ENCODE measurements around the gene ABRACL. TPM values are rescaled to one million over a fixed set of nuclear protein-coding genes. Genes with fewer than 3 reads are reported as not detected.
A peak's percentile ranks its signal among the peaks of the same experiment; 100 is the strongest.
"Not testable (repeated sequence)": the region's sequence is repeated elsewhere in the genome, so short reads cannot be mapped to it uniquely, and the experiment has no call there.

ABRACL gene
- total RNA-seq, 1 donor from 2014 or later = 4.3 TPM

DNA sequence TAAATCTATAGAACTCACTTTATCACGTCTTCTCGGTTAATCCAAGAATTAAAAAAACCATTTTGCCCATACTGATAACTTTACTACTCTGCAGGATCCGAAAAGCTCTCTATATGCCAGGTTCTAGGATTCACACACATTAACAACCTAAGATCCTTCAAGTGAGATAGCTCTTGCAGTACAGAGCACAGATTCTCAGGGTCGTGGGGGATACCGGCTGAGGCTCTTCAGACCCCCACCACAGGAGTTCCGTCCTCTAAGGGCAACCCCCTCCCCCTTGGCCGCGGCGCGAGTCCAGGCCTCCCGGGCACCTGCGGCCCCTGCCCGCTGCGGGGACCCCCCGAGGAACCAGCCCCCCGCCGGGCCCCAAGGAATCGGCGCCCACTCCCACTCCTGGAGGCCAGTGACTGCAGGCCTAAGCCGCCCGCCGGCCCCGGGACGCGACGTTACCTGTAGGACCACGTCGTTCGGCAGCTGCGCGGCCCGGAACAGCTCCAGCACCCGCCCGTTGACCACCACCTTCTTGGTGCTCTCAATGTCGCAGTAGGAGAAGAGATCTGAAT, 41.4 kb upstream of the ABRACL start:
- H3K27ac ChIP-seq (replicated peaks) = peak overlapping the region; percentile 93
- no peaks in the 10 kb centered on the region for H3K36me3 ChIP-seq
- H3K27me3 ChIP-seq (ENCODE audit: low read depth) = no peaks in the 10 kb centered on the region
- H3K4me3 ChIP-seq = peak overlapping the region; percentile 95
- intact Hi-C loops (cut with micrococcal nuclease) = loop anchor here (5.0 kb wide), 1 partner anchor 170 kb away; no protein-coding TSS in a partner anchor
- H3K9me3 ChIP-seq (replicated peaks) = no peaks in the 10 kb centered on the region
- TF ChIP-seq CTCF (IDR thresholded peaks at IDR 0.05; ENCODE audit: borderline replicate concordance) = no peak
- no peak for DNase-seq
- peaks cover 66% of the 10 kb centered on the region for H3K4me1 ChIP-seq

DNA sequence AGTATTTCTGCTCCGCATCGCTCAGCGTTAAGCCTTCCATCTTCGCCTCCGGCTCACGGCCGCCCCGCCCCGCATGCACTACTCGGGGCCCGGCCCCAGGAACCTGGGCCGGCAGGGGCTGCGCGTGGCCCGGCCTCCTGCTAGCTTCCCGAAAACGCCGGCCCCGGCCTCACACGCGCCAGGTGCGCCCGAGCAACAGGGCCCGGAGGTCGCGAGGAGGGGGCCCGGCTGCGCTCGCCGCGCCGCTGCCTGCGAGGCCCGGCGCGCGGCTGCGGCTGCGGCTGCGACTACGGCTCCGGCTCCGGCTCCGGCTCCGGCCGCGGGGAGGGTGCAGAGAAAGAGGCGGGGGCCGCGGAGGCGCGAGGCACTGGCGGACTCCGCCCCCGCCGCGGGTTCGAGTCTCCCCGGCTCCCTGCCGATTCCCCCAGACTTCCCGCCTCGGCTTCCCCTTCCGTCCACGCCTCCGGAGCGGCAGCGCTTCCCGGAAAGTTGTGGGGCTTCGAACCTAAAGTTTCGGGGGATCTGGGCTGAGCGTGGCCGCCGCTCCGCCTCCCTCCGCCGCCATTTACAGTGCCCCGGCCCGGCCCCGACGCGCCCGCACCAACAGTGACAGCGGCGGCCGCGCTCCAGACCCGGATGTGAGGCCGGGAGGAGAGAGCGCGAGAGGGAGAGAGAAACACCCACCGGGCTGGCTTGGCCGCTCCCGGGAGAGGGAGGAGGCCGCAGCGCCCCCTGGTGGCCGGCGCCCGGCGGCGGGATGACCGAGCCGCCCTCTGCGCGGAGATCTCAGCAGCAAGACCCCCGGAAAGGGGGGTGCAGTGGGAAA, 40.7 kb upstream of the ABRACL start, which contains the start of gene REPS1:
REPS1 (minus strand) TSS at position 611 of the 826 bp plus-strand sequence; CDS start at position 40, 571 bp downstream.
- Histone ChIP-seq H3K27ac (replicated peaks) (peak within 1 kb of the TSS; percentile 93), H3K36me3 (no peaks in the 10 kb centered on the region), H3K4me3 (peak within 1 kb of the TSS; percentile 95), H3K4me1 (peaks cover 59% of the 10 kb centered on the region), H3K27me3 (ENCODE audit: low read depth) (no peaks in the 10 kb centered on the region), H3K9me3 (replicated peaks) (no peaks in the 10 kb centered on the region)
- peak; percentile 100 for TF ChIP-seq CTCF (IDR thresholded peaks at IDR 0.05; ENCODE audit: borderline replicate concordance)
- intact Hi-C loops (cut with micrococcal nuclease) = loop anchor here (5.0 kb wide), 1 partner anchor 171 kb away; no protein-coding TSS in a partner anchor
- DNase-seq = peak; percentile 91

DNA sequence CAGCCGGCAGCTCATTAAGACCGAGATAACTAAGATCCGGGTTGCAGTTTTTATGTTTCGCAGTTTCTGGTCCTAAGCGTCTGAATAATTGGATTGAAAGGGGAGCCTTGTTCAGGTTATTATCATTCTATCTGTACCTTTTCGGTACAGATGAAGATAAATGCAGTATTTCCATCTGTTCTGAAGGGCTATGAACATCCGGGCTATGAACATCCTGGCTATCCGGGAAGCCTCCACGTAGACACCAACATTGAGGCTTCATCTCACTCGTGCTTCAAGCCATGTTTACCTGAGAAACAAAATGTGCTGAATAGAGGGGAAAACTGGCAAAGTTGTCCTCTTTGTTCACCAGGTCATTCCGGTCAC, 40.1 kb upstream of the ABRACL start:
- intact Hi-C loops (cut with micrococcal nuclease) = loop anchor here (5.0 kb wide), 1 partner anchor 171 kb away; no protein-coding TSS in a partner anchor
- Histone ChIP-seq H3K27ac (replicated peaks) (peak overlapping the region; percentile 93), H3K9me3 (replicated peaks) (no peaks in the 10 kb centered on the region), H3K36me3 (no peaks in the 10 kb centered on the region), H3K4me3 (peak overlapping the region; percentile 95), H3K27me3 (ENCODE audit: low read depth) (no peaks in the 10 kb centered on the region), H3K4me1 (peaks cover 53% of the 10 kb centered on the region)
- DNase-seq = no peak
- no peak for TF ChIP-seq CTCF (IDR thresholded peaks at IDR 0.05; ENCODE audit: borderline replicate concordance)

DNA sequence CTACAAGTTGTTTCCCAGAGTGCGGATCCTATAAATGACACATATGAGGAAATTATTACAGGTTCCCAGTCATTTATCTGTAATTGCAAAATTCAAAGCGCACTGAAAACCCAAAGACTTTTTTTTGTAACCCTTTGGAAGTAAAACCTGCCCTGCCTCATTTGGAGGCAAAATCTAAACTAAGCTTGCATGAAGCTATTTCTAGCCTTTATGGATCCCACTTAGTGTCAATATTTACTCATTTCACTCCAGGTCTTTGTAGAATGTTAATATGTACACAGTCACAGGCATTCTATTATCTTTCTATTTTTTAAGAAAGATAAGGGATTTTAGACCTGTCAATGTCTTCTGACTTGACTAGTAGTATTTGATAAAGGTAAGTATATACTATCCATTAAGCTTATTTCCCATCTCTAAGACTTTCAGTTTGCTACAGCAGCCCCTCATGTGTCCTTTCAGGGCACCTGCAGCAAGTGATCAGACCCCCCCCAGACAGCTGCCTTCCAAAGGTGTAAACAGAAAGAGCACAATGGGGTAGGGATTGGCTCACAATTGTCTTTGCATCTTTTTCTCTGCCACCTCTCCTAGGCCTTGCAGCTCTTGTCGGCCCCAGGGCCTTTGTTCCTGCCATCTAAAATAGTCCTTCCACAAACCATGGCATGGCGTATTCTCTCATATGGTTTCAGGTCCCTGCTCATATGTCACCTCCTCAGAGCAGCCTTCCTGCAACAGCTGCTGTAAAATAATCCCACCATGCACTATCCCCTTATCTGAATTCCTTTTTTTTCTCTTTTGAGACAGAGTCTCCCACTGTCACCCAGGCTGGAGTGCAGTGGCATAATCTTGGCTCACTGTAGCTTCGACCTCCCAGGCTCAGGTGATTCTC, 39.2 kb upstream of the ABRACL start:
- H3K4me3 ChIP-seq = no peak overlapping the region
- no peak for DNase-seq
- H3K4me1 ChIP-seq = peaks cover 44% of the 10 kb centered on the region
- intact Hi-C loops (cut with micrococcal nuclease) = loop anchor here (5.0 kb wide), 1 partner anchor 172 kb away; no protein-coding TSS in a partner anchor
- no peak for TF ChIP-seq CTCF (IDR thresholded peaks at IDR 0.05; ENCODE audit: borderline replicate concordance)
- H3K36me3 ChIP-seq = no peaks in the 10 kb centered on the region
- H3K27ac ChIP-seq (replicated peaks) = no peak overlapping the region
- H3K9me3 ChIP-seq (replicated peaks) = no peaks in the 10 kb centered on the region
- H3K27me3 ChIP-seq (ENCODE audit: low read depth) = no peaks in the 10 kb centered on the region

DNA sequence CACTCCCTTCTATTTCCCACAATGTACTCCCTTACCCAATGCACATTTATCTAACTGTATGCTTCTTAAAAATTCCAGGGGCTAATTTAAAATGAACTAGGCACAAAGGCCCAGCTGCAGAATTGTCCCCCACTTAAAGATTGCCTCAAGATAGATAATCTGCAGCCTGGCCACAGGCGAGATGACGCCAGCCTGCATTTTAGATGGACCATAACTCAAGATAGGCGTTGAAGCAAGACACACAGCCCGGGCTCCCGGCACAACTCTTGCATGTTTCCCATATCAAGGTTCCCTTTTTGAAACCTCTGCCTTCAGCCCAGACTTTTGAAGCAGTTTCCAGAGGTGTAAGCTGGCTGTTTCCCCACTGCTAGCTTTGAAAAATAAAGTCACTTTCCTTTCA, 37.3 kb upstream of the ABRACL start:
- Histone ChIP-seq H3K9me3 (replicated peaks) (no peaks in the 10 kb centered on the region), H3K27ac (replicated peaks) (no peak overlapping the region), H3K4me3 (no peak overlapping the region), H3K27me3 (ENCODE audit: low read depth) (no peaks in the 10 kb centered on the region), H3K4me1 (peaks cover 25% of the 10 kb centered on the region), H3K36me3 (no peaks in the 10 kb centered on the region)
- TF ChIP-seq CTCF (IDR thresholded peaks at IDR 0.05; ENCODE audit: borderline replicate concordance) = no peak
- intact Hi-C loops (cut with micrococcal nuclease) = no loop called here
- no peak for DNase-seq

DNA sequence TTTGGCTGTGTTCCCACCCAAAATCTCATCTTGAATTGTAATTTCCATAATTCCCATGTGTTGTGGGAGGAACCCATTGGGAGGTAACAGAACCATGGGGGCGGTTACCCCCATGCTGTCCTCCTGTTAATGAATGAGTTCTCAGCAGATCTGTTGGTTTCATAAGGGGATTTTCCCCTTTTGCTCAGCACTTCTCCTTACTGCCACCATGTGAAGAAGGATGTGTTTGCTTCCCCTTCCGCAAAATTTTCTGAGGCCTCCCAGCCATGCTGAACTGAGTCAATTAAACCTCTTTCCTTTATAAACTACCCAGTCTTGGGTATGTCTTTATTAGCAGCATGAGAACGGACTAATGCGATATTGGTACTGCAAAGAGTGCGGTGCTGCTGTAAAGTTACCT, 35.6 kb upstream of the ABRACL start:
- H3K9me3 ChIP-seq (replicated peaks); H3K36me3 ChIP-seq; H3K27me3 ChIP-seq (ENCODE audit: low read depth); H3K27ac ChIP-seq (replicated peaks); H3K4me3 ChIP-seq; DNase-seq; intact Hi-C loops (cut with micrococcal nuclease); H3K4me1 ChIP-seq: not testable (repeated sequence)

DNA sequence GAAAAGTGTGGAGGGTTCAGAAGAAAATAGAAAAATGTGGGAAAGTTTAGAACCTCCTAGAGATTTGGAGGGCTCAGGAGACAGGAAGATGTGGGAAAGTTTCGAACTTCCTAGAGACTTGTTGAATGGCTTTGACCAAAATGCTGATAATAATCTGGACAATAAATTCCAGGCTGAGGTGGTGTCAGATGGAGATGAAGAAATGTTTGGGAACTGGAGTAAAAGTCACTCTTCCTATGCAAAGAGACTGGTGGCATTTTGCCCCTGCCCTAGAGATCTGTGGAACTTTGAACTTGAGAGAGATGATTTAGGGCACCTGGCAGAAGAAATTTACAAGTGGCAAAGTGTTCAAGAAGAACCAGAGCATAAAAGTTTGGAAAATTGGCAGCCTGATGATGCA, 35.1 kb upstream of the ABRACL start:
- H3K27ac ChIP-seq (replicated peaks); H3K4me1 ChIP-seq; H3K4me3 ChIP-seq; DNase-seq; H3K9me3 ChIP-seq (replicated peaks); H3K27me3 ChIP-seq (ENCODE audit: low read depth); H3K36me3 ChIP-seq; intact Hi-C loops (cut with micrococcal nuclease): not testable (repeated sequence)
